Stimulated activated naive B cell treated with anti-CD40 and anti-IgM and Interleukin-4, amounts not matched to agents 10 μg/mL and 1 μg/mL and 100 μg/mL, for 72 hours (primary cell): ENCODE measurements around the gene SCGB1D1.

ENCODE experiments used
- ATAC-seq, 2 donors: fragments of 150-1000 bp; cut with Tn5 transposase; replicated peaks; 2 replicates each; pipeline ENCODE4 v1.10.0; 2021; ENCODE audit warnings: moderate library complexity in 1 of 2
- DNase-seq: peaks from one replicate; pipeline ENCODE4 v3.0.0; 2021
- H3K27ac Mint-ChIP-seq: one replicate; pipeline ENCODE4 v1.8.0; 2022; ENCODE audit warnings: mild to moderate bottlenecking, mixed read lengths
- H3K27me3 Mint-ChIP-seq, 2 donors: one replicate each; pipeline ENCODE4 v1.8.0; 2022; ENCODE audit warnings: mixed read lengths in 2 of 2
- H3K36me3 Mint-ChIP-seq, 2 donors: one replicate each; pipeline ENCODE4 v1.8.0; 2022; ENCODE audit warnings: mixed read lengths in 2 of 2, mild to moderate bottlenecking in 1 of 2
- H3K4me1 Mint-ChIP-seq, 2 donors: one replicate each; pipeline ENCODE4 v1.8.0; 2022; ENCODE audit warnings: mixed read lengths in 2 of 2, mild to moderate bottlenecking in 1 of 2
- H3K4me3 Mint-ChIP-seq, 2 donors: one replicate each; pipeline ENCODE4 v1.8.0; 2022; ENCODE audit warnings: mild to moderate bottlenecking in 2 of 2, mixed read lengths in 2 of 2, moderate library complexity in 1 of 2
- H3K9me3 Mint-ChIP-seq, 2 donors: one replicate each; pipeline ENCODE4 v1.8.0; 2022; ENCODE audit warnings: mixed read lengths in 2 of 2, mild to moderate bottlenecking in 1 of 2

The SCGB1D1 gene

DNA sequence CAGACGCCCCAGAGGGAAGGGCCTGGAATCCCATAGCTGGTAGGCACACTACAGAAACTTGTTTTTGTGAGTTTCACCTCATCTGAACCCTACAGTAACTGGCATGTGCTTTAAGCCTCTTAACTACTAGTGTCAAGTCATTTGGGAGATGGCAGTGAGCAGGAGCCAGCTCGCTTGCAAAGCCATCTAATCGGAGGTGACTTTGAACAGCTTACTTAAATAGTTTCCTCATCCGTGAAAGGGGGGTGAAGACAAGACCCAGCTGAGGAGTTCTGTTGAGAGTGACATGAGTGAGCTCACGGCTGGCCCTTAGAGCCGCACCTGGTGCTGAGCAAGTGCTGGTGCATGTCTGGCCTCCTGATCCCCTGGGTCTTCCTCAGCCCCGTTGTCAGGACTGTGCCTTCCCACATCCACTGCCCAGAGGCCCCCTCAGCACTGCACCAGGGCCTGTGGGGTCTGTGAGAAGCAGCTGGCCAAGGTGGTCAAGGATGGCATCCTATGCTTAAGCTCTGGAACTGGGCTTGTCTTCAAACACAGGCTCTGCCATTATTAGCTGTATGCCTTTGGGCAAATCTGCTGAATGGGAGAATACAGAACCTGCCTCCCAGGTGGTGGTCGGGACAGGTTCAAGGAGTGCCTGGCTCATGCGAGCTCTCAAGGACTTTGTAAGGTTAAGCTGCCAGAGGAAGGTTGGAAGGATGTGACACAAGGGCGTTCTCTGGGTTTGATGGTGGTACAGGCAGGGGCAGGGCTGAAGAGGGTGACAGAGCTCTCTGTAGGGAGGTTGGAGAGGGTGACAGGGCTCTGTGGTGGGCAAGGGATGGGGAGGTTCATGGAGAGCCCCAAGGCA is 38.9 kb upstream of the SCGB1D1 start:
- Mint-ChIP-seq H3K4me1 (no peaks in the 10 kb centered on the region), H3K27ac (no peak overlapping the region), H3K4me3 (no peak overlapping the region), H3K36me3 (peaks cover 41 to 44% of the 10 kb centered on the region in 2 donors), H3K27me3 (no peaks in the 10 kb centered on the region), H3K9me3 (no peaks in the 10 kb centered on the region)
- DNase-seq (no peak), ATAC-seq (no peak)

DNA sequence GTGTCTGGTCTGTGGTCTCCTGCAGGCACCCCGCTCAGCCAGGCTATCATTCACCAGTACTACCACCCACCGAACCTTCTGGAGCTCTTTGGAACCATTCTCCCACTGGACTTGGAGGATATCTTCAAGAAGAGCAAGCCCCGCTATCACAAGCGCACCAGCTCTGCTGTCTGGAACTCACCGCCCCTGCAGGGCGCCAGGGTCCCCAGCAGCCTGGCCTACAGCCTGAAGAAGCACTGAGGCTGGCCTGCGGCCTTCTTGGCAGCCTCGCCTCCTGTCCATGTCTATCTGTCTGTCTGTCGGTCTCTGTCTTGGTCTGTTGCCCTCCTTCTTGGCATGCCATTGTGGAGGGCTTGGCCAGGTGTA is 38.3 kb upstream of the SCGB1D1 start:
- H3K4me1 Mint-ChIP-seq, result no peaks in the 10 kb centered on the region
- DNase-seq, result no peak
- H3K27ac Mint-ChIP-seq, result no peak overlapping the region
- H3K36me3 Mint-ChIP-seq, result peaks cover 36 to 38% of the 10 kb centered on the region in 2 donors
- ATAC-seq, result no peak
- H3K9me3 Mint-ChIP-seq, result no peaks in the 10 kb centered on the region
- no peak overlapping the region for H3K4me3 Mint-ChIP-seq
- H3K27me3 Mint-ChIP-seq, result no peaks in the 10 kb centered on the region

DNA sequence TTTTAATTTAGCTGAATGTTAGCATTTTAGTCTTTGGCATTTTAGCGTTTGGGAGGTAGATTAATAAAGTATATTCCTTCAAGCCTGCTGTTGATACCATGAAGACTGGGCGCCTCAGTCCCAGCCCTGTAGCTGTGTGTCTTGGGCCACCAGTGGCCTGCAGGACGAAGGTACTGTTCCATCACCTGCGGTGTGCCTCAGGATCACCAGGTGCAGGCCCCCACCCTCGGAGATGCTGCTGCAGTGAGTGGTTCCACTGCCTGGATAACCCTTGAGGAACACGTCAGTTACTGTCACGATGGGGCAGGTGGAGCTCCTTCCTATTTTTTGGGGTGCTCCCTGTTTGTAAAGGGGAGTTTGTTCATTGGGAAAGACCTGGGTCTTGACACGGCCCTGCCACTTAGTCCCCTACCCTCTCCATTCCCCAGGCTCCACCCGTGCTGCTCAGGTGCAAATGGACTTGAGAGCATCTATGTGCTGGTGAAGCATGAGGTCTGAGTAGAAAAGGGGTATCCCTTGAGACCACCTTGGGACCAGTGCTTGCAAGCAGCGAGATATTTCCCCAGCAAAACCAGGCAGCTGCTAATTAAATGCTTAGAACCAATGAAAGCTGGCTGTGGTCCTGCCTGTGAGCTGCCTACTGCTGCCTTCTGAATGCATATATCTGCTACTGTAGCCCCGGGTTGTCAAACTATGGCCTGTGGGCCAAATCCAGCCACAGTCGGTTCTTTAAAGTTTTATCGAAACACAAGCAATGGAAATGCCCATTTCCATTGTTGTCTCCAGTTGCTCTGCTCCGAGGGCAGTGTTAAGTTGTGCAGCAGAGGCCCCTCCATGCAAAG is 37.5 kb upstream of the SCGB1D1 start:
- H3K4me1 Mint-ChIP-seq, result no peaks in the 10 kb centered on the region
- DNase-seq (no peak), ATAC-seq (no peak)
- no peak overlapping the region for H3K4me3 Mint-ChIP-seq
- no peaks in the 10 kb centered on the region for H3K9me3 Mint-ChIP-seq
- H3K27ac Mint-ChIP-seq, result no peak overlapping the region
- H3K36me3 Mint-ChIP-seq, result peaks cover 30 to 33% of the 10 kb centered on the region in 2 donors
- H3K27me3 Mint-ChIP-seq, result no peaks in the 10 kb centered on the region

DNA sequence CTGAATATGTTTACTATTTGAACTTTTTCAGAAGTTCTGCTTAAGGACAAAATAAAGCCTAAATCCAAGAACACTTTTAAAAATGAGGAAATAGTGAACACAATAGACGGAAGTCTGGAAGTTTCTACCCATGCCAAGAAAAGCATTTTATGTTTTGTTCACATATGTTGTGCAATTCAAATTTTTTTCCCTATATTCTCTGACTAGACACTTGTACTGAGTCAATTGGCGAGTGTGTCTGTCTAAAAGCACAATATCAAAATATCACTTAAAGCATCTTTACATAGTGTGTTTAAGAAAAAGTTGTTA is 37.0 kb upstream of the SCGB1D1 start:
- no peak overlapping the region for H3K4me3 Mint-ChIP-seq
- no peaks in the 10 kb centered on the region for H3K9me3 Mint-ChIP-seq
- H3K27me3 Mint-ChIP-seq, result no peaks in the 10 kb centered on the region
- no peaks in the 10 kb centered on the region for H3K4me1 Mint-ChIP-seq
- DNase-seq, result no peak
- no peak overlapping the region for H3K27ac Mint-ChIP-seq
- H3K36me3 Mint-ChIP-seq, result peaks cover 26 to 27% of the 10 kb centered on the region in 2 donors
- ATAC-seq, result no peak

DNA sequence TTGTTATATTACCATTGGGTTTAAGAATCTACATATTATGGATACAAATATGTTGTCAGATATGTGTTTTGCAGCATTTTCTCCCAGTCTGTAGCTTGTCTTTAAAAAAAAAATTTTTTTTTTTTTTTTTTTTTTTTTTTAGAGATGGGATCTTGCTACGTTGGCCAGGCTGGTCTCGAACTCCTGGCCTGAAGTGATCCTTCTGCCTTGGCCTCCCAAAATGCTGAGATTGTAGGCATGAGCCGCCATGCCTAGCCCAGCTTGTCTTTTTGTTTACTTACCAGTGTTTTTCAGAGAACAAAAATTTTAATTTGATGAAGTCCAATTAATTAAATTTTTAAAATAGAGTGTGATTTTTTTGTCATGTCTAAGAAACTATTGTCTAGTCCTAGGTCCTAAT is 36.4 kb upstream of the SCGB1D1 start:
- ATAC-seq, result no peak
- Mint-ChIP-seq H3K4me3 (no peak overlapping the region), H3K4me1 (no peaks in the 10 kb centered on the region), H3K27me3 (no peaks in the 10 kb centered on the region), H3K9me3 (no peaks in the 10 kb centered on the region), H3K36me3 (peaks cover 23 to 27% of the 10 kb centered on the region in 2 donors), H3K27ac (no peak overlapping the region)
- DNase-seq, result no peak

DNA sequence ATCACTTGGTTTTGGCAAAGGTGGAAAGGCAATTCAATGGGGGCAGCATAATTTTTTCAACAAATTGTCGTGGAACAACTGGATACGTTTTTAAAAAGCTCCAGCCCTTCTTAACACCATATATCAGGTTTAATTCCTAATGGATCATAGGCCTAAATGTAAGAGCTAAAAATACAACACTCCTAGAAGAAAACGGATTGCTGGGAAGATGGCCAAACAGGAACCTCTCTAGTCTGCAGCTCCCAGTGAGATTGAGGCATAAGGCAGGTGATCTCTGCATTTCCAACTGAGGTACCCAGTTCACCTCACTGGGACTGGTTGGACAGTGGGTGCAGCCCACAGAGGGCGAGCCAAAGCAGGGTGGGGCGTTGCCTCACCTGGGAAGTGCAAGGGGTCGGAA is 32.4 kb upstream of the SCGB1D1 start:
- Mint-ChIP-seq H3K4me3 (peak overlapping the region in 1 of 2 donors; percentile 8), H3K9me3 (peaks cover 0 to 5% of the 10 kb centered on the region in 2 donors), H3K27ac (no peak overlapping the region), H3K27me3 (peaks cover 18% of the 10 kb centered on the region in 2 donors), H3K4me1 (no peaks in the 10 kb centered on the region), H3K36me3 (peaks cover 0 to 10% of the 10 kb centered on the region in 2 donors)
- DNase-seq (no peak), ATAC-seq (no peak)

DNA sequence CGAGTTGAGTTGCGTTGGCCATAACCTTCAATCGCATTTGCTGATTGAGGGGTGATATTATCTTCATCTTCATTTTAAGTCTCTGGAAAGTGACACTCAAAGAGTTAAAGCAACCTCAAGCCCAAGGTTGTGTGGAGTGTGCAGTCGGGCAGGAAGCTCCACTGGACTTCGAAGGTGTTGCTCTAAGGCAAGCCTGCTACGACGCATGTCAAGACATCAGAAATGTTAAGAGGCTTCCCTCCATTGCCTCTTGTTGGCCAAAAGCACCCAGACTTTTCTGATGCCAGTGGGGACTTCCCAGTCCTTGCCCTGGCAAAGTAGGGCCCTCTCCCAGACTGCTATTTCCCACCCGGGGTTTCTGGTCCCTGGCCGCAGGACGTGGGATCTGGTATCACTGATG is 23.6 kb upstream of the SCGB1D1 start:
- H3K9me3 Mint-ChIP-seq, result peaks cover 0 to under 1% of the 10 kb centered on the region in 2 donors
- peaks cover 43 to 48% of the 10 kb centered on the region in 2 donors for H3K27me3 Mint-ChIP-seq
- DNase-seq (no peak), ATAC-seq (no peak)
- no peak overlapping the region for H3K27ac Mint-ChIP-seq
- peaks cover 2% of the 10 kb centered on the region in 2 donors for H3K4me1 Mint-ChIP-seq
- no peaks in the 10 kb centered on the region for H3K36me3 Mint-ChIP-seq
- no peak overlapping the region for H3K4me3 Mint-ChIP-seq

DNA sequence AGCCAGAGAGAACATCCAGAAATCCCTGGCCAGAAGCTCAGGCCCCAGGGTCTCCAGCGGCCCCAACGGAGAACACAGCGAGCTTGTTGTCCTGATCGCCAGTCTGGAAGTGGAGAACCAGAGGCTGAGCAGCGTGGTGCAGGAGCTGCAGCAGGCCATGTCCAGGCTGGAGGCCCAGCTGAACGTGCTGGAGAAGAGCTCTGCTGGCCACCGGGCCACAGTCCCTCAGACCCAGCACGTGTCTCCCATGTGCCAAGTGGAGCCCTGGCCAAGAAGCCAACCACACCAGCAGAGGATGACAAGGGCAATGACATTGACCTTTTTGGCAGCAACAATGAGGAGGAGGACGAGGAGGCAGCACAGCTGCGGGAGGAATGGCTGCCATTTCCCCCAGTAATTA is 20.6 kb upstream of the SCGB1D1 start:
- Mint-ChIP-seq H3K4me3 (no peak overlapping the region), H3K36me3 (no peaks in the 10 kb centered on the region), H3K9me3 (no peaks in the 10 kb centered on the region), H3K4me1 (peaks cover 4 to 6% of the 10 kb centered on the region in 2 donors), H3K27ac (no peak overlapping the region), H3K27me3 (peaks cover 58 to 65% of the 10 kb centered on the region in 2 donors)
- ATAC-seq (no peak), DNase-seq (no peak)

DNA sequence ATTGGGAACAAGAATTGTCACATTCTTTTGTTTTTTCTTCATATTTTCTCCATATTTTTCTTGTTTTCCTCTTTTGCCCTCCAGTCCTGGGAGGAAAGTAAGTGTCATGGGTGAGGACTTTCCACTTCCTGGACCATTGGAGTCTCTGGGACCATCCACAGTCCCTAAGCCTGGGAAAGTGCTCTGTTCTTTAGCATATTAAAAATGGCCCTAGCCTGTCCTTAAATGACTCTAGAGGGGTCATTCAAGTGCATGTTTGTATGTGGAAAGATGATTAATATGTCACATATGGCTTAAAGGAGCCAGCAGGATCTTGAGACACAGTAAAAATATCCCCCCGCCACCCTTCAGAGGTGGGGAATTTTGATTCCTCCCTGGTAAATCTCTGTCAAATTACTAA is 20.1 kb upstream of the SCGB1D1 start:
- H3K4me3 Mint-ChIP-seq, result no peak overlapping the region
- no peak overlapping the region for H3K27ac Mint-ChIP-seq
- H3K4me1 Mint-ChIP-seq, result peaks cover 4 to 6% of the 10 kb centered on the region in 2 donors
- H3K27me3 Mint-ChIP-seq, result peaks cover 58 to 68% of the 10 kb centered on the region in 2 donors
- no peaks in the 10 kb centered on the region for H3K36me3 Mint-ChIP-seq
- DNase-seq (no peak), ATAC-seq (no peak)
- H3K9me3 Mint-ChIP-seq, result no peaks in the 10 kb centered on the region

DNA sequence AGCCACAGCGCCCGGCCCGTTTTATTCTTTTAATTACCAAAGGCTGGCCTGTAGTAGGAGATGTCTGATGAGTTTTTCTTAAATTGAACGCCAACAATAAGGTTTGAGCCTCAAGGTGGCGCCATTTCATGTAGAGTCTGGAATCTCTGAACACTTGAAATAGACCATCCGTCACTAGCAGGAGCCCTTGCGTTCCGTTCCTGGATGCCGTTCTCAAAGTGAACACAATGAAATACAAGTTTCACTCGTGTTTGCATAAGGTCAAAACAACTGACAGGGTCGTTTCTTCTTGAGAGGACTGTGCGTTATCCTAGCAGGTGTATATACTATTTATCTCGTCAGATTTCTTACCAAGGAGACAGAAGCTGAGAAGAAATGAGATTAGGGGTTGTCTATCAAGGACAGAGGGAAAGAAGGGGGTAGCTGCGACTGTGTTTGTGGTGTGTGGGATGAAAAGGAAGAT is 18.7 kb upstream of the SCGB1D1 start:
- DNase-seq (peak; percentile 54), ATAC-seq (peak; percentile 69 to 81)
- Mint-ChIP-seq H3K36me3 (no peaks in the 10 kb centered on the region), H3K27ac (no peak overlapping the region), H3K4me3 (no peak overlapping the region), H3K27me3 (peaks cover 61 to 62% of the 10 kb centered on the region in 2 donors), H3K9me3 (no peaks in the 10 kb centered on the region), H3K4me1 (peaks cover 4 to 6% of the 10 kb centered on the region in 2 donors)

DNA sequence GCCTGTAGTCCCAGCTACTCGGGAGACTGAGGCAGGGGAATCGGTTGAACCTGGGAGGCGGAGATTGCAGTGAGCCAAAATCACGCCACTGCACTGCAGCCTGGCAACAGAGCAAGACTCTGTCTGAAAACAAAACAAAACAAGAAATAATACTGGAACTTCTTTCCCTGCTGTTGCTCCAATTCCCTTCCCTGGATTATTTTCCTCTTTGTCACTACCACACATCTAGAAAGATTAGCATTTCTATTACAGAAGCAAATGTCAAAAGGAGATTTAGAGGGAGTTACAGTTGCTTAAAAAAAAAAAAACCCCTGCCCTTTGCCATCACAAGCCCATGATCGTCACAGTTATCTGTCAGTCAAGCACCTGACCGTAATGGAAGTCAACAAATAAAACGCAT is 17.7 kb upstream of the SCGB1D1 start:
- no peak for DNase-seq
- Mint-ChIP-seq H3K4me1 (peaks cover 4 to 6% of the 10 kb centered on the region in 2 donors), H3K27me3 (peaks cover 57 to 69% of the 10 kb centered on the region in 2 donors), H3K36me3 (no peaks in the 10 kb centered on the region), H3K9me3 (no peaks in the 10 kb centered on the region), H3K4me3 (no peak overlapping the region), H3K27ac (no peak overlapping the region)
- no peak for ATAC-seq

DNA sequence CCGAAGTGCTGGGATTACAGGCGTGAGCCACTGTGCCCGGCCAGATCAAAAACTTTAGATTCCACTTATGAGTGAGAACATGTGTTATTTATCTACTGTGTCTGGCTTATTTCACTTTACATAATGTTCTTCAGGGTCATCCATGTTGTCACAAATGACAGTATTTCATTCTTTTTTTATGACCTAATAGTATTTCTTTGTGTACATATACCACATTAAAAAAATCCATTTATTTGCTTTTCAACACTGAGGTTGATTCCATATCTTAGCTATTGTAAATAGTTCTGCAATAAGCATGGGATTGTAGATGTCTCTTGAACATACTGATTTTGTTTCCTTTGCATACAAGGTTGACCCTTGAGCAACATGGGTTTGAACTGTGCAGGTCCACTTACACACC is 13.2 kb upstream of the SCGB1D1 start:
- Mint-ChIP-seq H3K36me3 (no peaks in the 10 kb centered on the region), H3K27ac (no peak overlapping the region), H3K4me3 (no peak overlapping the region), H3K27me3 (peaks cover 23 to 34% of the 10 kb centered on the region in 2 donors), H3K9me3 (no peaks in the 10 kb centered on the region), H3K4me1 (no peaks in the 10 kb centered on the region)
- ATAC-seq, result no peak
- no peak for DNase-seq

DNA sequence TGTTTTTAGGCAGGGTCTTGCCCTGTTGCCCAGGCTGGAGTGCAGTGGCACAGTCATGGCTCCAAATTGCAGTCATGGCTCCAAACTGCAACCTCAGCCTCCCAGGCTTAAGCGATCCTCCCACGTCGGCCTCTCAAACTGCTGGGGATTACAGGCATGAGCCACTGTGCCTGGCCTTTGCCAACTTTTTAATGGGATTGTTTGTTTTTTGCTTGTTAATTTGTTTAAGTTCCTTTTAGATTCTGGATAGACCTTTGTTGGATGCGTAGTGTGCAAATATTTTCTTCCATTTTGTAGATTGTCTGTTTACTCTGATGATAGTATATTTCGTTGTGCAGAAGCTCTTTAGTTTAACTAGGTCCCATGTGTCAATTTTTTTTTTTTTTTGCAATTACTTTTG is 10.0 kb upstream of the SCGB1D1 start:
- H3K9me3 Mint-ChIP-seq, result peaks cover 3 to 6% of the 10 kb centered on the region in 2 donors
- peaks cover 13 to 26% of the 10 kb centered on the region in 2 donors for H3K27me3 Mint-ChIP-seq
- no peaks in the 10 kb centered on the region for H3K4me1 Mint-ChIP-seq
- H3K4me3 Mint-ChIP-seq, result no peak overlapping the region
- ATAC-seq (no peak), DNase-seq (no peak)
- H3K36me3 Mint-ChIP-seq, result peaks cover 0 to 3% of the 10 kb centered on the region in 2 donors
- no peak overlapping the region for H3K27ac Mint-ChIP-seq

DNA sequence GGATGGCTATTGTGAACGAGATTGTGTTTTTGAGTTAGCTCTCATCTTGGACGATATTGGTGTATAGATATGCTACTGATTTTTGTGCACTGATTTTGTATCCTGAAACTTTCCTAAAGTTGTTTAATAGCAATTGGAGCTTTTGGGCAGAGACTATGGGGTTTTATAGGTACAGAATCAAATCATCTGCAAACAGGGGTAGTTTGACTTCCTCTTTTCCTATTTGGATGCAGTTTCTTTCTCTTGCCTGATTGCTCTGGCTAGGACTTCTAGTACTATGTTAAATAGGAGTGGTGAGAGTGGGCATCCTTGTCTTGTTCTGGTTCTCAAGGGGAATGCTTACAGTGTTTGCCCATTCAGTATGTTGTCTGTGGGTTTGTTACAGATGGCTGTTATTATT is 8.9 kb upstream of the SCGB1D1 start:
- no peak for ATAC-seq
- Mint-ChIP-seq H3K4me1 (no peaks in the 10 kb centered on the region), H3K27ac (no peak overlapping the region), H3K9me3 (peaks cover 3 to 9% of the 10 kb centered on the region in 2 donors), H3K36me3 (peaks cover 0 to 4% of the 10 kb centered on the region in 2 donors), H3K4me3 (no peak overlapping the region), H3K27me3 (peaks cover 15 to 31% of the 10 kb centered on the region in 2 donors)
- no peak for DNase-seq
